ENCODE measurements around the gene PAH.

- TF ChIP-seq POLR2A (IDR thresholded peaks at IDR 0.05; ENCODE audit: low read depth, low read length) (no peak), CTCF (conservative IDR thresholded peaks at IDR 0.05; ENCODE audit: low read depth, low read length) (no peak)
Measured at GRCh38 chr12:102911320-102911719, 5.7 kb downstream of the PAH start.

Measured in IMR-90 (cell line).